Upper lobe of left lung (tissue), 6 donors: ENCODE measurements around the gene PRKD1. TPM values are rescaled to one million over a fixed set of nuclear protein-coding genes. Genes with fewer than 3 reads are reported as not detected.

Experiments used
- ATAC-seq, 2 donors: fragments of 200-7000 bp; cut with Tn5 transposase; one replicate each; pipeline ENCODE4 v1.9.1; 2022; ENCODE audit warnings: mild to moderate bottlenecking in 2 of 2, moderate library complexity in 2 of 2; ENCODE audit not compliant: low FRiP score in 2 of 2
- DNase-seq, 2 donors: peaks; one replicate each; pipeline ENCODE4 v3.0.0-alpha.2; 2019 to 2020
- H3K27ac ChIP-seq, 4 donors: fragments of 200-600 bp; sonication (generic); one replicate each; pipeline ENCODE4 v1.5.1; 2016 to 2019
- H3K27me3 ChIP-seq, 4 donors: fragments of 200-600 bp; sonication (generic); one replicate each; pipeline ENCODE4 v1.5.1; 2017 to 2019
- H3K36me3 ChIP-seq, 4 donors: fragments of 200-600 bp; sonication (generic); one replicate each; pipeline ENCODE4 v1.5.1; 2016 to 2019
- H3K4me1 ChIP-seq, 4 donors: fragments of 200-600 bp; sonication (generic); one replicate each; pipeline ENCODE4 v1.5.1; 2018 to 2019
- H3K4me3 ChIP-seq, 4 donors: fragments of 200-600 bp; sonication (generic); one replicate each; pipeline ENCODE4 v1.5.1; 2017 to 2019; ENCODE audit warnings: mild to moderate bottlenecking in 2 of 4, moderate library complexity in 1 of 4
- H3K9me3 ChIP-seq, 4 donors: fragments of 200-600 bp; sonication (generic); one replicate each; pipeline ENCODE4 v1.5.1; 2018 to 2019
- EP300 ChIP-seq, 4 donors: sonication (generic); formaldehyde crosslinking; IDR thresholded peaks; one replicate each; pipeline ENCODE4 v1.5.1; 2017; ENCODE audit warnings: antibody characterized with exemption in 4 of 4, control low read depth in 2 of 4
- POLR2A ChIP-seq, 4 donors: fragments of 450-650 bp; IDR thresholded peaks; one replicate each; pipeline ENCODE4 v1.5.1; 2016 to 2017; ENCODE audit warnings: antibody characterized with exemption in 4 of 4, mild to moderate bottlenecking in 2 of 4
- POLR2AphosphoS5 ChIP-seq, 2 donors: sonication (generic); formaldehyde crosslinking; IDR thresholded peaks; one replicate each; pipeline ENCODE4 v1.5.1; 2017; ENCODE audit warnings: antibody characterized with exemption in 2 of 2
- WGBS, 2 donors: methylation state at CpG; one replicate each; pipeline ENCODE4 v1.1.5; 2017 to 2018; 5-methylcytosine and 5-hydroxymethylcytosine counted together
- total RNA-seq, 6 donors: library from RNA; depleted of rRNA in 4 of 6; stranded (reverse); fragments of >200 nt in 4 of 6; gene quantifications; one replicate each; pipeline versions ENCODE4 v1.1.0 to v1.2.1, GENCODE V29; 2016 to 2021
- TF ChIP-seq, protein P1 (sequence below), 6 experiments: fragments of 450-650 bp in 4 of 6; fragments of 200-600 bp in 2 of 6; sonication (generic) in 2 of 6; IDR thresholded peaks; one replicate each; pipeline ENCODE4 v1.5.1; 2016 to 2019; ENCODE audit warnings: antibody characterized with exemption in 6 of 6
- donor health status: DM: no; HTN: no; CAD: no; lungs with moderate emphysema.
- donor health status: DM: no; HTN: yes; CAD: no; lungs with severe emphysema.

The PRKD1 gene
- total RNA-seq, 6 donors from 2014 or later: 12.2 to 32.5 (median 15.2) TPM

DNA sequence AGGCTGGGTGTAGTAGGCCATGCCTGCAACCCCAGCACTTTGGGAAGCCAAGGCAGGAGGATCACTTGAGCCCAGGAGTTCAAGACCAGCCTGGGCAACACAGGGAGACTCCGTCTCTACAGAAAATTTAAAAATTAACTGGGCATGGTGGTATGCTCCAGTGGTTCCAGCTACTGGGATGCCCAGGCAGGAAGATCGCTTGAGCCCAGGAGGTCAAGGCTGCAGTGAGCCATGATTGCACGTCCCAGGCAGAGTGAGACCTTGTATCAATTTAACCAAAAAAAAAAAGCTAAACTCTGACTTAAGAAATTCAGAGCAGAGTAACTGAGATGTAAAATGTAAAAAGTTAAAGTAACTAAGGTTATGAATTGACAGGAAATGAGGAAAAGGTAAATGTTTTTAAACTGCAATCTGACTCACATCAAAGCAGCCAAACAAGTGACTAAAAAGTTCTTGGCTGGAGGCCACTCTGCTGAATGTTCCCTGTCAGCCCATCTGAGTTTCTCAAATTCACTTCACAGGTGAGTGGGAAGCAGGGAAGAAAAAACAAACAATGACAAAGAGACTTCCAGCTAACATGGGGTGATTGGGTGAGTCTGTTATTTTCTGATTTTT, 21.3 kb downstream of the PRKD1 start:
- Histone ChIP-seq H3K27ac (peak overlapping the region; percentile 23 to 48 (median 36)), H3K4me1 (peaks cover 0 to 14% (median 5%) of the 10 kb centered on the region in 4 donors), H3K4me3 (no peak overlapping the region), H3K27me3 (no peaks in the 10 kb centered on the region), H3K36me3 (no peaks in the 10 kb centered on the region), H3K9me3 (peaks cover 0 to 5% (median 0%) of the 10 kb centered on the region in 4 donors)
- no peak for ATAC-seq
- WGBS, 2 donors: 61 to 69% methylated on average over 3 of the region's 3 CpGs
- peak in 1 of 2 donors; percentile 57 for DNase-seq
- no peak for TF ChIP-seq POLR2AphosphoS5 (IDR thresholded peaks at IDR 0.05)
- TF ChIP-seq, protein P1, sequence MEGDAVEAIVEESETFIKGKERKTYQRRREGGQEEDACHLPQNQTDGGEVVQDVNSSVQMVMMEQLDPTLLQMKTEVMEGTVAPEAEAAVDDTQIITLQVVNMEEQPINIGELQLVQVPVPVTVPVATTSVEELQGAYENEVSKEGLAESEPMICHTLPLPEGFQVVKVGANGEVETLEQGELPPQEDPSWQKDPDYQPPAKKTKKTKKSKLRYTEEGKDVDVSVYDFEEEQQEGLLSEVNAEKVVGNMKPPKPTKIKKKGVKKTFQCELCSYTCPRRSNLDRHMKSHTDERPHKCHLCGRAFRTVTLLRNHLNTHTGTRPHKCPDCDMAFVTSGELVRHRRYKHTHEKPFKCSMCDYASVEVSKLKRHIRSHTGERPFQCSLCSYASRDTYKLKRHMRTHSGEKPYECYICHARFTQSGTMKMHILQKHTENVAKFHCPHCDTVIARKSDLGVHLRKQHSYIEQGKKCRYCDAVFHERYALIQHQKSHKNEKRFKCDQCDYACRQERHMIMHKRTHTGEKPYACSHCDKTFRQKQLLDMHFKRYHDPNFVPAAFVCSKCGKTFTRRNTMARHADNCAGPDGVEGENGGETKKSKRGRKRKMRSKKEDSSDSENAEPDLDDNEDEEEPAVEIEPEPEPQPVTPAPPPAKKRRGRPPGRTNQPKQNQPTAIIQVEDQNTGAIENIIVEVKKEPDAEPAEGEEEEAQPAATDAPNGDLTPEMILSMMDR (IDR thresholded peaks at IDR 0.05): no peak
- TF ChIP-seq POLR2A (IDR thresholded peaks at IDR 0.05): no peak
- TF ChIP-seq EP300 (IDR thresholded peaks at IDR 0.05): peak in 1 of 4 donors; percentile 40

DNA sequence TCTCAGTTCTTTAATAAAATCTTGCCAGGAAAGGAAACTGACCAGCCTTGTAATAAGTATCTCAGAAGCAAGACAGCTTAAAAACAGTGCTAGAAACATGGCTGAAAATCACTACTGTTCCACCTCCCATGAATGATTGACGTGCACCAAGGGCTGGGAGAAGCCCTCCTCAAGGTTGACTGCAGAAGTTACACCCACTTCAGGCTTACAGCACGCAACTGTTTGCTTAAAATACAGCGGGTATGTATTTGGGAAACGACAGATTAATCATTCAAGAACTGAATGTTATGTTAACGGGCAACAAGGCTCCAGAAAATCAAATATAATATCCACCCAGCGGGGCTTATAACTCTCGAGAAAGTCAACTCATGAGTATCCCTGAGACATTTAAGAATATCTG, 22.1 kb downstream of the PRKD1 start:
- Histone ChIP-seq H3K36me3 (no peaks in the 10 kb centered on the region), H3K27me3 (no peaks in the 10 kb centered on the region), H3K9me3 (peaks cover 0 to 5% (median 0%) of the 10 kb centered on the region in 4 donors), H3K4me1 (peaks cover 0 to 14% (median 5%) of the 10 kb centered on the region in 4 donors), H3K27ac (peak overlapping the region in 1 of 4 donors; percentile 11), H3K4me3 (no peak overlapping the region)
- DNase-seq (peak in 1 of 2 donors; percentile 52), ATAC-seq (peak in 1 of 2 donors; percentile 17)
- WGBS, 2 donors: 60 to 71% methylated on average over 7 of the region's 7 CpGs
- no peak for TF ChIP-seq EP300 (IDR thresholded peaks at IDR 0.05)
- no peak for TF ChIP-seq POLR2A (IDR thresholded peaks at IDR 0.05)
- TF ChIP-seq, protein P1 (IDR thresholded peaks at IDR 0.05): no peak
- no peak for TF ChIP-seq POLR2AphosphoS5 (IDR thresholded peaks at IDR 0.05)

DNA sequence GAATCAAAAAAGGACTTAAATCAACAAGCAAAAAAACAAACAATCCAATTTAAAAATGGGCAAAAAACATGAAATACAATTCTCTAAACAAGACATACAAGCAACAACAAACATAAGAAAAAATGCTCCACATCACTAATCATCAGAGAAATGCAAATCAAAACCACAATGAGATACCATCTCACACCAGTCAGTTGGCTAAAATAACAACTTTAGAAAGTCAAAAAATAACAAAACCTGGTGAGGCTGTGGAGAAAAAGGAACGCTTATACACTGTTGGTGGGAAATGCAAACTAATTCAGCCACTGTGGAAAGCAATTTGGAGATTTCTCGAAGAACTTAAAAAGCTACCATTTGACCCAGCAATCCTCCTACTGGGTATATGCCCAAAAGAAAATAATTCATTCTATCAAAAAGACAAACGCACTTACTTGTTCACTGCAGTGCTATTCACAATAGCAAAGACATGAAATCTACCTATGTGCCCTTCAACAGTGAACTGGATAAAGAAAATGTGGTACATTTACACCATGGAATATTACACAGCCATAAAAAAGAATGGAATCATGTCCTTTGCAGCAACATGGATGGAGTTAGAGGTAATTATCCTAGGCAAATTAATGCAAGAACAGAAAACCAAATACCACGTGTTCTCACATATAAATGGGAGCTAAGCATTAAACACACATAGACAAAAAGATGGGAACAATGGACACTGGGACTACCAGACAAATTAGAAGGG, 26.9 kb downstream of the PRKD1 start:
- no peak for DNase-seq
- H3K4me1 ChIP-seq: no peaks in the 10 kb centered on the region
- no peaks in the 10 kb centered on the region for H3K36me3 ChIP-seq
- no peak for ATAC-seq
- no peak overlapping the region for H3K27ac ChIP-seq
- no peak overlapping the region for H3K4me3 ChIP-seq
- H3K9me3 ChIP-seq: no peaks in the 10 kb centered on the region
- TF ChIP-seq POLR2A (IDR thresholded peaks at IDR 0.05) (no peak), EP300 (IDR thresholded peaks at IDR 0.05) (no peak), POLR2AphosphoS5 (IDR thresholded peaks at IDR 0.05) (no peak)
- TF ChIP-seq, protein P1 (IDR thresholded peaks at IDR 0.05): no peak
- WGBS, 2 donors: 87 to 91% methylated on average over 4 of the region's 4 CpGs
- H3K27me3 ChIP-seq: no peaks in the 10 kb centered on the region

DNA sequence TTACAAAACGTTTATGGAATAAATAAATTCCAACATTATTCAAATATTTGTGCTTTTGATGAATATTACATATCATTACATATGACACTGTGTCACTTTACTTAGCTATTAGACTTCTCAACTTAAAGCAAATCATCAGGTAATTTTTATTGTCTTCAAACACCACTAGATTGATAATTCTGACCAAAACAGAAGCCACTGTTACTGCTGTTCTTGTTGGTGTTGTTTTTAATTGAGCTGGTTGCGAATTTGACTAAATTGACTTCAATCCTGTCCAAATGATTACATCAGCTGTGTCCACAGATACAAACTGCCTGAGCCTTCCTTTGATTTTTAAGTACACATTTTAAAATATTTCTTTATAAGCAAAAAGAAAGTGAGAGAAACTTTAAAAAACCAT, 29.2 kb downstream of the PRKD1 start:
- no peak for TF ChIP-seq EP300 (IDR thresholded peaks at IDR 0.05)
- TF ChIP-seq POLR2A (IDR thresholded peaks at IDR 0.05): no peak
- TF ChIP-seq POLR2AphosphoS5 (IDR thresholded peaks at IDR 0.05): no peak
- TF ChIP-seq, protein P1 (IDR thresholded peaks at IDR 0.05): no peak
- no peak for ATAC-seq
- no peaks in the 10 kb centered on the region for H3K4me1 ChIP-seq
- H3K27ac ChIP-seq: no peak overlapping the region
- H3K4me3 ChIP-seq: no peak overlapping the region
- WGBS, 2 donors: 67 to 74% methylated on average over 2 of the region's 2 CpGs
- no peaks in the 10 kb centered on the region for H3K9me3 ChIP-seq
- no peaks in the 10 kb centered on the region for H3K36me3 ChIP-seq
- no peak for DNase-seq
- H3K27me3 ChIP-seq: no peaks in the 10 kb centered on the region
